Stomach (tissue), 9 donors: ENCODE results near the gene RCOR1. TPM values are rescaled to one million over a fixed set of nuclear protein-coding genes. Genes with fewer than 3 reads are reported as not detected.
"Not testable (repeated sequence)": the region's sequence is repeated elsewhere in the genome, so short reads cannot be mapped to it uniquely, and the experiment has no call there.

Source experiments
- DNase-seq, 2 donors: peaks; one replicate each; pipeline versions ENCODE4 v3.0.0 to v3.0.0-alpha.2; 2013 to 2019
- H3K27ac ChIP-seq, 5 donors: fragments of 200-600 bp in 4 of 5; sonication (generic) in 4 of 5; one replicate each; pipeline ENCODE4 v1.5.1; 2013 to 2019; ENCODE audit warnings: mild to moderate bottlenecking in 1 of 5, moderate library complexity in 1 of 5
- H3K27me3 ChIP-seq, 3 donors: fragments of 200-600 bp; sonication (generic); one replicate each; pipeline ENCODE4 v1.5.1; 2017 to 2019; ENCODE audit warnings: mixed run types in 1 of 3
- H3K36me3 ChIP-seq, 4 donors: fragments of 200-600 bp; sonication (generic); 1 replicate in 3 of 4; 2 replicates in 1 of 4; pipeline ENCODE4 v1.5.1; 2016 to 2019
- H3K4me1 ChIP-seq, 4 donors: fragments of 200-600 bp; sonication (generic); one replicate each; pipeline ENCODE4 v1.5.1; 2016 to 2019
- H3K4me3 ChIP-seq, 4 donors: fragments of 200-600 bp; sonication (generic) in 3 of 4; one replicate each; pipeline ENCODE4 v1.5.1; 2016 to 2019; ENCODE audit warnings: mild to moderate bottlenecking in 1 of 4
- H3K9me3 ChIP-seq, 4 donors: fragments of 200-600 bp; sonication (generic); one replicate each; pipeline ENCODE4 v1.5.1; 2016 to 2019
- CTCF ChIP-seq, 7 experiments: fragments of 450-650 bp in 4 of 7; fragments of 200-600 bp in 3 of 7; sonication (generic) in 3 of 7; IDR thresholded peaks; one replicate each; pipeline ENCODE4 v1.5.1; 2016 to 2019; ENCODE audit warnings: antibody characterized with exemption in 7 of 7, control low read depth in 2 of 7, mild to moderate bottlenecking in 1 of 7
- EP300 ChIP-seq: sonication (generic); formaldehyde crosslinking; IDR thresholded peaks from one replicate; pipeline ENCODE4 v1.6.1; 2017; ENCODE audit warnings: antibody characterized with exemption
- POLR2A ChIP-seq, 4 donors: fragments of 450-650 bp; IDR thresholded peaks; one replicate each; pipeline ENCODE4 v1.6.1; 2016; ENCODE audit warnings: antibody characterized with exemption in 4 of 4, control low read depth in 2 of 4, mild to moderate bottlenecking in 1 of 4, moderate library complexity in 1 of 4
- POLR2AphosphoS5 ChIP-seq, 3 donors: sonication (generic); formaldehyde crosslinking; IDR thresholded peaks; one replicate each; pipeline ENCODE4 v1.6.1; 2016; ENCODE audit warnings: antibody characterized with exemption in 3 of 3
- whole genome bisulfite sequencing, 5 donors: extraction: QIAGEN DNeasy Blood & Tissue Kit in 3 of 5; methylation state at CpG; one replicate each; pipeline versions ENCODE4 v1.1.5 to v1.1.7; 2013 to 2018; 5-methylcytosine and 5-hydroxymethylcytosine counted together
- intact Hi-C: fragments of 100-400 bp; cut with DNase I; formaldehyde crosslinking; loops from one replicate; pipeline ENCODE4 v1.15.1; 2023; ENCODE audit warnings: low total_unique reads
- polyA plus RNA-seq, 3 donors: library from polyadenylated mRNA; stranded (reverse); fragments of 200-250 nt; gene quantifications; one replicate each; pipeline ENCODE4 v1.2.3, GENCODE V29; 2013
- total RNA-seq, 5 donors: library from RNA; depleted of rRNA; stranded (reverse); fragments of >200 nt; gene quantifications; one replicate each; pipeline versions ENCODE4 v1.1.0 to v1.2.3, GENCODE V29; 2014 to 2016
- donor health status: healthy with polysubstance abuse.
- donor health status: Bipolar disorder and iron deficiency.
- donor health status: healthy.

Gene RCOR1
- total and polyA plus RNA-seq, 8 donors: 4.9 to 60.7 (median 8.3) TPM

DNA sequence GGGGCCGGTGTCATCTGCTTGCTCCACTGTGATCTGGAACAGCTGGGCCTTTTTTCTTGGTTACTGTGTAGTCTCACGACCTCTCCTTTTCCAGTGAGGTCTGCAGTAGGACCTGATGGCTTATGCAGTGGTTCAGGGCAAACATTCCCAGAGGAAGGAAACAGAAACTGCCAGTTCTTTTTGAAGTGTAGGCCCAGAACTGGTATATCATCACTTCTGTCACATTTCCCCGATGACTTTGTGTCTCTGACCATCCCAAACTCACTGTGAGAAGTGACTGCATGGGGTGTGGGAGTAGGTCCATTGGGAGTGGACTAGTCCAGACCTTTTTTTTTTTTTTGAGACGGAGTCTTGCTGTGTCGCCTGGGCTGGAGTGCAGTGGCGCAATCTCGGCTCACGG lies 38.4 kb downstream of the RCOR1 start:
- intact Hi-C loops: no loop called here
- 76 to 88% (median 81%) methylated on average over 8 of the region's 8 CpGs for WGBS, 5 donors
- no peak for TF ChIP-seq CTCF (IDR thresholded peaks at IDR 0.05)
- no peak for TF ChIP-seq POLR2AphosphoS5 (IDR thresholded peaks at IDR 0.05)
- TF ChIP-seq POLR2A (IDR thresholded peaks at IDR 0.05): no peak
- no peak for TF ChIP-seq EP300
- no peaks in the 10 kb centered on the region for H3K9me3 ChIP-seq
- no peak overlapping the region for H3K4me3 ChIP-seq
- no peak overlapping the region for H3K27ac ChIP-seq
- H3K36me3 ChIP-seq: no peaks in the 10 kb centered on the region
- no peaks in the 10 kb centered on the region for H3K27me3 ChIP-seq
- peaks cover 14 to 50% (median 28%) of the 10 kb centered on the region in 4 donors for H3K4me1 ChIP-seq
- no peak for DNase-seq

DNA sequence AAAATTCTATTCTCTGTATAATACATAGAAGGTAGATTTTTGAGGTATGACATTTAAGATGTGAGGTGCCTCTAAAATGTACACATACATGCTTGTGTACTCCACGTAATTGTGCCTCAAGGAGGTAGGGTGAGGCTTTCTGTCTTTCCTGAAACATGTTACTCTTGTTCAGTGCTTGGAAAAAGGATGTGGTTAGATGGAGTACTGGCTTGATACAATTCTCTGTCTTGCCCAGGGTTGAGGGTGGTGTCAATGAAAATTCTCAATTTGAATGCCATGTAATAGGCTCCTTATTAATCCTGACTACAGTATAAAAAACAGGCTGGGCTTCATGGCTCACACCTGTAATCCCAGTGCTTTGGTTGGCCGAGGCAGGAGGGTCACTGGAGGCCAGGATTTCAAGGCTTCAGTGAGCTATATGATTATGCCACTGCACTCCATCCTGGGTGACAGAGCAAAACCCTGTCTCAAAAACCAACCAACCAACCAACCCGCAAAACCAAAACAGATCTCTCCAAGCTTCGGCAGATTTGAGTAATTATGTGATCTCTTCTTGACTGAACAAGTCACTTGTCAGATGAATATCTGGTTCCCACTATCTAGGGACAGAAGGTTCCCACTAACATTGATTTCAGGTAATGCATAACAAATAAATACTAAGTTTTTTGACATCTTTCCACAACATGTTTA lies 41.6 kb downstream of the RCOR1 start:
- H3K27me3 ChIP-seq: no peaks in the 10 kb centered on the region
- TF ChIP-seq POLR2AphosphoS5 (IDR thresholded peaks at IDR 0.05) (no peak), CTCF (IDR thresholded peaks at IDR 0.05) (no peak), POLR2A (IDR thresholded peaks at IDR 0.05) (no peak), EP300 (no peak)
- 61 to 70% (median 63%) methylated on average over 4 of the region's 4 CpGs for WGBS, 5 donors
- H3K9me3 ChIP-seq: no peaks in the 10 kb centered on the region
- H3K27ac ChIP-seq: no peak overlapping the region
- DNase-seq: no peak
- H3K4me1 ChIP-seq: peaks cover 8 to 26% (median 16%) of the 10 kb centered on the region in 4 donors
- H3K4me3 ChIP-seq: no peak overlapping the region
- no peaks in the 10 kb centered on the region for H3K36me3 ChIP-seq
- intact Hi-C loops: no loop called here

GRCh38 chr14:102639611-102640010 lies 47.2 kb downstream of the RCOR1 start:
- peaks cover 0 to 15% (median 7%) of the 10 kb centered on the region in 4 donors for H3K4me1 ChIP-seq
- DNase-seq, H3K9me3 ChIP-seq, H3K4me3 ChIP-seq, H3K36me3 ChIP-seq, intact Hi-C loops, H3K27ac ChIP-seq, H3K27me3 ChIP-seq: not testable (repeated sequence)
- WGBS, 5 donors: 96 to 99% (median 98%) methylated on average over 6 of the region's 6 CpGs

- TF ChIP-seq POLR2AphosphoS5 (IDR thresholded peaks at IDR 0.05) (no peak), POLR2A (IDR thresholded peaks at IDR 0.05) (no peak), EP300 (no peak), CTCF (IDR thresholded peaks at IDR 0.05) (no peak)
- intact Hi-C loops: no loop called here
- Histone ChIP-seq H3K4me3 (no peak overlapping the region), H3K36me3 (no peaks in the 10 kb centered on the region), H3K4me1 (peaks cover 6 to 55% (median 25%) of the 10 kb centered on the region in 4 donors), H3K27ac (peak overlapping the region in 1 of 5 donors; percentile 27), H3K9me3 (no peaks in the 10 kb centered on the region), H3K27me3 (no peaks in the 10 kb centered on the region)
- WGBS, 5 donors: 80 to 94% (median 91%) methylated on average over 3 of the region's 3 CpGs
- no peak for DNase-seq
Measured at GRCh38 chr14:102644523-102644922, 52.1 kb downstream of the RCOR1 start.

DNA sequence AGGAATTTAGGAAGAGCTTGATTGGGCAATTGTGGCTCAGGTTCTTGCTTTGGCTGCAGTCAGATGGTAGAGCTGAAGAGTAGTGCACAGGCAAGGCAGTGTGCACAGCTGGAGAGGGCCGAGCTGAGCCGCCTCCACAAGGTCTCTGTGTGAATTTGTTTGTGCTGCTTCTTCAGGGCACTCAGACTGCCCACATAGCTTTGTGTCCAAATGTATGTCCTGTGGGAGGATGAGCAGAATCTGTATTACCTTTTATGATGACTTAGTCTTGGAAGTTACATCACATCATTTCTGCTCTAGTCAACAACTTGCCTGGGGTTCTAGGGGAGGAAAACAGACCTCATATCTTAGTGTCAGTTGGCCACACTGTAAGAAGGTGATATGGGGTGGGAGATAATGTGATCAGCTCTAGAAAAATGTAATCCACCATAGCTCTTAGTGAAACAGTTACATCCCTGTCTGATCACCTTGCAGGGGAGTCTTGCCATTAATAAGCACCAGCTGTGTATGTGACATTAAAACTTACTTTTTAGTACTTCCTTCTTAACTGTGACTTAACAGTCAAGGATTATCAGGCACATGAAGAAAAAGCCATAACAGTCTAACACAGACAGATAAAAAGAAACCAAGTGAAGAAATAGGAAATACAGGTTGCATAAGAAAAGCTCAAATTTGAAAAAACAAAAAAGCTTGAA lies 53.4 kb downstream of the RCOR1 start:
- Histone ChIP-seq H3K36me3 (no peaks in the 10 kb centered on the region), H3K9me3 (no peaks in the 10 kb centered on the region), H3K4me1 (peaks cover 6 to 67% (median 29%) of the 10 kb centered on the region in 4 donors), H3K4me3 (no peak overlapping the region), H3K27me3 (no peaks in the 10 kb centered on the region), H3K27ac (peak overlapping the region in 1 of 5 donors; percentile 38)
- 60 to 83% (median 69%) methylated on average over 2 of the region's 2 CpGs for WGBS, 5 donors
- no peak for DNase-seq
- intact Hi-C loops: no loop called here
- TF ChIP-seq POLR2AphosphoS5 (IDR thresholded peaks at IDR 0.05) (no peak), POLR2A (IDR thresholded peaks at IDR 0.05) (no peak), EP300 (no peak), CTCF (IDR thresholded peaks at IDR 0.05) (no peak)
